GM19240 (cell line): Measurements from ENCODE around the gene C11orf86.

ENCODE experiments used
- DNase-seq: peaks from one replicate; pipeline ENCODE4 v3.0.0; 2011; ENCODE audit warnings: low spot score; ENCODE audit not compliant: insufficient read length

The C11orf86 gene

DNA sequence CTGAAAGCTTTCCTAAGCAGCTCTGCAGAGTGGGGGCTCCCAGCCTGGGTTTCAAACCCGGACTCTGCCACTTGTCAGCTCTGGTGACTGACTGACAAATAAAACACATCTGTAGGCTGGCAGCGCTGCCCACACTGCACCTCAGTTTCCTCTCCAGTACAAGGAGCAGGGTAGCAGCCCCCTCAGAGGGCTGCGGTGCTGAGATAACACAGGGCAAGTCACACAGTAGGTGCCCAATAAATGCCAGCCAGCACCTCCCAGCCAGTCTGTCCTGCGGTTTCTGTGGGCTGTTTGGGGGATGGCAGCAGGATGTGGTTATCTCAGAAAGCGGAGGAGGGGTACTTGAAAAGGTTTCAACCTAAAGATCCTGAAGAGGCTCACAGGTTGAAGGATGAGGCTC, 49.3 kb downstream of the C11orf86 start:
- no peak for DNase-seq

DNA sequence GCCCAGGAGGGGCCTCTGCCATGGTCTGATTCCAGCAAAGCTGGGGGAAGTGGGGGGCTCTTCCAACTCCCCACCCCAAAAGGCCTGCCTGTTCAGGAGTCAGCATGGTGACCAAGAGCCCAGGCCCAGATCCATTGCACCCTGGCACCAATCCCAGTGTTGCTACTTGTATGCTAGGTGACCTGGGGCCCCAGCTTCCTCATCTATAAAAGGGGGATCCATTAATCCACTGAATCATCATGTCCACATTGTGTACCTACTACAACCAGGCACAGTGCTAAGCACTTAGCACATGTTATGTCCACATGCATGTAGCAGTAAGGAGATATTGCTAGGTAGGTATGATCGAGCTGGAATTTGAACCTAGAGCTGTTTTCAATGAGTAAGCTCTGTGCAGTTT, 49.9 kb downstream of the C11orf86 start:
- DNase-seq = no peak

DNA sequence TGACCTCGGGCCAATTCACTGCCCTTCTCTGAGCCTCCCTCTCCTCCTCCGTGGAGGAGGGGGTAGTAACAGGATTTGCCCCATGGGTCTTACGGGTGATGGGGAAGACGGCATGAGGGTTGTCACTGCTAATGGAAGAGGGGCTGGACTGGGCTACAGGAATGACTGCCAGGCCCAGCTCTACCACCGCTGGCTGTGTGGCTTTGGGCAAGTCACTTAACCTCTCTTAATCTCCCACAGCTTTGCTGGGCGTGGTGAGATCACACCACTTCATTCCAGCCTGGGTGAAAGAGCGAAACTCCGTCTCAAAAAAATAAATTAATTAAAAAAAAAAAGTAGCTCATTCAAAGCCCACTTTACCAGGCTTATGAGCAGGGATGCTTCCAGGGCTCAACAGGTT, 50.6 kb downstream of the C11orf86 start:
- no peak for DNase-seq
